GM18517 (cell line): ENCODE results near the gene PGAP3.
"Not testable (repeated sequence)": the region's sequence is repeated elsewhere in the genome, so short reads cannot be mapped to it uniquely, and the experiment has no call there.

Experiments
- ATAC-seq: cut with Tn5 transposase; IDR thresholded peaks from one replicate; pipeline ENCODE4 v1.9.1; 2021; ENCODE audit warnings: mild to moderate bottlenecking, moderate library complexity; ENCODE audit not compliant: unreplicated experiment

Gene PGAP3

GRCh38 chr17:39716073-39716818 is 28.4 kb upstream of the PGAP3 start:
- ATAC-seq = no peak

- ATAC-seq = no peak
Observed at GRCh38 chr17:39715375-39716072, 27.7 kb upstream of the PGAP3 start.

- ATAC-seq = no peak
Observed at GRCh38 chr17:39714234-39714633, 26.4 kb upstream of the PGAP3 start.

- no peak for ATAC-seq
Observed at GRCh38 chr17:39711851-39712250, 24.0 kb upstream of the PGAP3 start.

GRCh38 chr17:39711071-39711470 is 23.2 kb upstream of the PGAP3 start:
- ATAC-seq = not testable (repeated sequence)

GRCh38 chr17:39709998-39710964 is 22.4 kb upstream of the PGAP3 start:
- no peak for ATAC-seq

GRCh38 chr17:39709319-39709997 is 21.6 kb upstream of the PGAP3 start:
- no peak for ATAC-seq

GRCh38 chr17:39706921-39707337 is 19.1 kb upstream of the PGAP3 start:
- no peak for ATAC-seq

GRCh38 chr17:39706383-39706782 is 18.5 kb upstream of the PGAP3 start:
- ATAC-seq = no peak

GRCh38 chr17:39705786-39706348 is 18.0 kb upstream of the PGAP3 start:
- ATAC-seq = no peak

- no peak for ATAC-seq
Observed at GRCh38 chr17:39704821-39705551, 17.1 kb upstream of the PGAP3 start.

- no peak for ATAC-seq
Observed at GRCh38 chr17:39703913-39704312, 16.1 kb upstream of the PGAP3 start.

GRCh38 chr17:39702901-39703893 is 15.3 kb upstream of the PGAP3 start:
- no peak for ATAC-seq

- ATAC-seq = no peak
Observed at GRCh38 chr17:39701784-39702422, 14.0 kb upstream of the PGAP3 start.

- no peak for ATAC-seq
Observed at GRCh38 chr17:39701012-39701783, 13.3 kb upstream of the PGAP3 start.

GRCh38 chr17:39700148-39700987 is 12.5 kb upstream of the PGAP3 start:
- ATAC-seq = no peak

GRCh38 chr17:39699818-39700147 is 11.9 kb upstream of the PGAP3 start, which contains the start of gene ERBB2:
TSS of gene ERBB2 (plus strand) at chr17:39700064. CDS start at chr17:39700239, 175 bp downstream.
- ATAC-seq = no peak
